HG03442 (cell line): ENCODE measurements around the gene KIRREL3.

Source experiments
- ATAC-seq: cut with Tn5 transposase; IDR thresholded peaks from one replicate; pipeline ENCODE4 v1.9.1; 2021; ENCODE audit warnings: mild to moderate bottlenecking, moderate library complexity; ENCODE audit not compliant: unreplicated experiment

The KIRREL3 gene

DNA sequence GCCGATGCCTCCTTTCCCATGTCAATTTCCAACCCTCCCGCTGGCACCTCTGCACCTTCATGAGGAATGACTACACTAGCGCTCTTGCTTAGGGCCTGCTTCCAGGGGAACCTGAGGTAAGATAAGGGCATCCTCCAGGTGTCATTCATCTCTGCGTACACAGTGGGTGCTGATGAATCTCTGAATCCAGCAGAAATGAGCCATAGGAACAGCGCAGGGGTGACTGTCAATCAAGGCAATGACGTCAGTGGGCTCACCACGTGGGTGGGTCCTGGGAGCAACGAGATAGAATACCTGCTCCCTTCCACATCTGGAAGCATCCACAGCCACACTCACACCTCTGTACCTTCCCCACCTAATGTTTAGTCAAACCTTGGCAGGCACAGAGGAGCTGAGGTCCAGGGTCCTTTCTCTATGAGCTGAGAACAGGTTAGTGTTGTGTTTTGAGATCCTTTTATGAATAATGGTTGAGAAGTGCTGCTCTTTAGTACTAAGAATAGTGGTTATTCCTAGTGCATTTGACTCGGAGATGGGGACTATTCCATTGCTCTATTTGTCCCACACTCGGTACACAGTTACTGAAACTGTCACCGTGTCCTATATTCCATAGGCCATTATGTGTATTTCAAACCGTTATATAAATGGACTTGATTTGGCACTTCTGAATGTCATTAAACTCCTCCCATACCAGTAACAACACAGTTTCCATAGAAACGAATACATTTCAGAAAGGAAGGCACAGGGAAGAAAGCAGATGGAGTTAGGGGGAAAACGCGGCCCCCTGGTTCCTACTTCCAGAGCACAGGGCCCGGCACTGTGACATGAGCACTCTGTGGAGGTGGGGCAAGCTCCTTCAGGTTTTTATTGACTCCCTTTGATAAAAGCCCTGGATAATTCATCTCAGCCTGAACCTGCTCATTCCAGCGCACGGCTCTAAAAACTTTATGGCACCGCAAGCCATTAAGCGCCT is 451.7 kb downstream of the KIRREL3 start:
- ATAC-seq = no peak

DNA sequence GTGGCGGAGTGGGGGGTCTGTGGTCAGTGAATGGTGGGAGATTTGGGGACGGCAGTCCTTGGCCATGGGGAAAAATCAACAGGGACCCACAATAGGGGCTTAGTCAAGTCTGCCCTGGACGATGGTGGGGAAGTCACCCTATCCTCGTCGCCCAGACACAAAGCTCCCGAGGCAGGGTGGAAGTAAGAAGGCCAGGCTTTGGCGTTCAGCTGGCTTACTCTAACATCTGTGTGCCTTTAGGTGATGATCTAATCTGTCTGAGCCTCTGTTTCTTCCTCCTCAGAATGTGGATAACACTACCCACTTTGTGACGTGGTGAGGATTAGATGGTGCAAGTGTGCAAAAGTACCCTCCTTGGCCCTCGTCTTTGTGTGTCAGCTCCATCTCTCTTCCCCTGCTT is 452.9 kb downstream of the KIRREL3 start:
- no peak for ATAC-seq

DNA sequence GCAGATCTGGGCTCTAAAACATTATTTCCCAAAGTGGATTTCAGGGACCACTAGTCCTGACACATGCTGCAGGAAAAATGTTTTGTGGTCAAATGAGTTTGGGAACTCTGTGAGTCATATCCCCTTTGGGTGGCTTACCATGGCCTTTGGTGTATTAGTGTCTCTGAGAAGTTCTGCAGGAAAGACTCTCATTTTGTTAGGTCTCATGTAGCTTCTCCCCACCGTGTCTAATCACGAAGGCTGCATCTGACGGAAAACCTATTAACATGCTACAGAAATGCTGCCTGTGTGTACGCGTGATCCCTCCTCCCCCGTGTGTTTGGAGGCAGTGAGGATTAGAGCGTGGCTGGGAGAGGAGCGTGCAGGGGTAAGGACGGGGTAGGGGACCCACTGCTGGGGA is 453.4 kb downstream of the KIRREL3 start:
- no peak for ATAC-seq

DNA sequence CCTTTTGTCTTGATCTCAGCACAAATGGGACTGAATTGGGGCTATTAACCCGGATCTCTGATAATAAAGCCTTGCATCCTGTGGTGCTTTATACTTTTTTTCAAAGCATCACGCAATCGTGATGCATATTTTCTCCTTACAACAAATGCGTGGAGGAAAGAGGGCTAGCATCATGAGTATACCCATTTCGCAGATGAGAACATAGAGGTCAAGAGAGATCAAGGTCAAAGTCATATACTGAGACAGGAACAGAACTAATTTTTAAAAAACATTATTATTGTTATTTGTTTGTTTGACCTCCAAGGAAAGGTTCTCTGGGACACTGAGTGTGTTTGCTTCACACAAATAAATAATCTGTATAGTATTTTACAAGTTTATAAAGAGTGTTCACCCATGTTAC is 453.9 kb downstream of the KIRREL3 start:
- no peak for ATAC-seq

DNA sequence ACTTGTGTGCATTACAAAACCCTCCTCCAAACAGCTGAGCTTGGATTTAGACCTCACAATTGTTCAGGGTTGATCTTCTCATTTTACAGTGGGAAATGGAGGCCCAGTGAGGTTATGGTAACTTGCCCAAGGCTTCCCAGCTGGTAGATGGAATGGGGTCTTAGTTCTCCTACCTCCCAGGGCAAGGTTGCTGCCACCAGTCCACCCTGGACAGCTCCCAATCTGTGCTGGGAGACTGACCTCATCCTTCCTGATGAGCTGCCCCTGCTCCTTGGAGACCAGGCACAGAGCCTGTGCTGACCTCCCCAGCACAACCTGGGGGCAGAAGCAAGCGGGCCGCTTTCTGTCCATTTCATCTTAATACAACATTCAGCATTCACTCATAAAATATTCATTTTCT is 454.4 kb downstream of the KIRREL3 start:
- ATAC-seq = no peak

DNA sequence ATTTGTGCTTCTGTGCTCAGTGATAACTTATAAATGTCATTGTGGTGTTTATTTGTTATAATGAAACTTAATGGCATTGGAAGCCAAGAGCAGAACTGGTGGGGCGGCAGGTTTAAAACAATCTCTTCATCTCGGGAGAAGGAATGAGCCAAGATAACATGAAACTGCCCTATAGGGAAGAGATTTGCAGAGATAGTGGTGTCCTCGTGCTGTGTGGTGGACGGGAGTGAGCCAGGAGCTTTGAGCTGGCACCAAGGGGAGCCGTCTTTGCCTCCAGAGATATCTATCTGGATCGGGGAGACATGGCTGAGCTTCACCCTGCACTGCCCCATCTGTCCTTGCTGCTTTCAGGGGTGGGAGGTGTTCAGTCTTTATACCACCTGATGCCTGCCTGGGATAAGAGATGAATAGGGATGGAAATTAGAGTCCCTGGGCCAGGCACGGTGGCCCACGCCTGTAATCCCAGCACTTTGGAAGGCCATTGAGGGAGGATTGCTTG is 455.5 kb downstream of the KIRREL3 start:
- no peak for ATAC-seq

DNA sequence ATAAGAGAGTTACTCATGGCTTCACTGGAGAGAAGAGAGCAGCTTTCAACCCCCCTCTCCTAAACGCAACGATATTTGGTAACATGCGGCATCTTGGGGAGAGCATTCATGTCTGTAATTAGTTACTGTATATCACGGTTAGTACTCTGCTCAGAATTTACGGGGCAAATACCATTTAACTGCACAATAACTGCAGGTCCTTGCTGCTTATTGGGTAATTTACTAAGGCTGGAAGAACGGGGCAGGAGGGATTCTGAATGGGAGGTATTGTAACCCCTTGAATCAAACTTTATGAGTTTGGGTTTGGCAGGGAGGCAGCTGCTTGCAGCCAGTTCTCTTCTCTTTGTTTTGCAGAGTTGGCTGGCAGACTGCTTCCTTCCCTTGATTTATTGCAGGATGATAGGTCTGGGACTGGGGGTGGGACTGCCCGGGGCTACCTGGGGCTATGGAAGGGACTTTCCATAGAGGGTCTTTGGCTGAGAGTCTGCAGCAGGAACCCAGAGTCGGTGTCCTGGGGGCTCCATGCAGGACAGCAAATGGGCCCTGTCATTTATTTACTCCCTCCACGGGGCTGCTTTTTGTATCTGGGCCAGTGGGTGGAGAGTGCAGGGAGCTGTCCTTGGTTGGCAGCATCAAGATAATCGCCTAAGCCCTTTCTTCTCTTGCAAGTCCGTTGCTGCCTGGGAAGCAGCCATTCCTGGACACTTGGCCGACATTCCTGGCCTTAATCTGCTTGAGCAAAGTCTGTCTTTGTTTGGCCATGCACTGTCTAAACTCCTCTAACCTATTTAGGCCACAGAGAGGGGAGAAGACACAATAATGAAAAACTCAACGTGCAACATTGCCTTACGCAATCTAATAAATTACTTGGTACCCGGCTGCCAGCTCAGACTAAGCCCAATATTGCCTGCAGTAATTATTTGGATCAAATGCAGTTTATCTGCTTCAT is 456.2 kb downstream of the KIRREL3 start:
- no peak for ATAC-seq

DNA sequence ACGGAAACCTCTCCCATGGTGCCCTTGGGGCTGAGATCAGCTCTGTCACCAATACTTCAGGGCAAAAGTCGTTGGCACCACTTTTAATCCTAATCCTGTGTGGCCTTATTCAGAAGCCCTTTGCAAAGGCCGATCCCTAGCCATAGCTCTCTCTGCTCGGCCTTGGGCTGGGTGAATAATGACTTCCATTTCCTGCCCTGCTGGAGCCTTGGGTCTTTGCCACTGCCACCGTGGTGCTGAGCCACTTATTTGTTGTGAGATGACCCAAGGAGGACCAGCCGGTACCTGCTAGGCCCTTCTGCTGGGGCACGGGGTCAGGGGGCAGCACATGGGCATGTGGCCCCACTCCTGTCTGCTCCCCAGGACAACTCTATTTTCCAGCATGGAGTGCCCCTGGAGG is 456.9 kb downstream of the KIRREL3 start:
- no peak for ATAC-seq

DNA sequence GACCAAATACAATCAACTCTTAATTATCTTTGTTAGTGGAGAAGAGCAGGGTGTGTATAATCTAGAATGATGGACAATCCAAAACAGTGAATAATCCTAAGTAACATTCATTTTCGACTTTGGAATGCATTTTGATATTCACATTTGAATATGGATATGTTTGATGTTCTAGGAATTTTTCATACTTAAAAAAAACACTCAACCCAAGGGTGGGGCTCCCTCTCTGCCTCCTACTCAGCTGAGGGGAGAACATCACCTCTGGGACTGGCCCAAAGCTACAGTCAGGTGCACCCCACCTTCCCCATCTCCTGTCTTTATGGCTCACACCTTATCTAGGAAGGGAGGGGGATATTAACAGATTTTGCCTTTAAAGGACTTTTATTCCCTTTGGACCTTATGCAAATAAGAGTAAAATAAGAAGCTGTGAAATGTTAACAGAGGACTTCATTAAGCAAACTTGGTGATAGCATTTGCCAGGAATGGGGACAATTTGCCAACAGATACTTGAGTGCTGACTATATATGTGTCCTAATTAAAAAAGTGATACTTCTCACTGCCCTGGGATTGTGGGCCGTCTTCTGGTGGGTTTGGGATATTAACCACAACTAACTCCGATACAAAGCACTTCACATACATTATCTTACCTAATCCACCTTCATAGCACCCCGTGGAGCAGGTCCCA is 458.1 kb downstream of the KIRREL3 start:
- no peak for ATAC-seq

DNA sequence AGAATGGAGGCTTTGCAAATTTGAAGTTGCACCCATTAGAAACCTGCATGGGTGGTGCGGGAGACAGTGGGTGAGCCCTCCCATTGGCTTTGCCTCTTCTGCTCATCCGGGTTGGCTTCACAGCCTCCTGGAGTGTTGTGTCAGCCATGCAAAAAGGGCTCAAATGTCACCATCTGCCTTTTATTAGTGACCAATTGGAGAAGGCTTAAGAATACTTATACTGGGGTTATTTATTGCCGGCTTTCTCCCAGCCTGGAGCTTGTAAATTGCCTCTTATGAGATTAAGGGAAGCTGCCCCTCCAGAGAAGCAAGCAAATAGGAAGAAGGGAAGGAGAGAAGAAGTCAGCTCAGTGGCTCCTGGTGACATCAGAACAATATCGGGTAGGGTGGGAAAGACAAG is 462.5 kb downstream of the KIRREL3 start:
- ATAC-seq = no peak

DNA sequence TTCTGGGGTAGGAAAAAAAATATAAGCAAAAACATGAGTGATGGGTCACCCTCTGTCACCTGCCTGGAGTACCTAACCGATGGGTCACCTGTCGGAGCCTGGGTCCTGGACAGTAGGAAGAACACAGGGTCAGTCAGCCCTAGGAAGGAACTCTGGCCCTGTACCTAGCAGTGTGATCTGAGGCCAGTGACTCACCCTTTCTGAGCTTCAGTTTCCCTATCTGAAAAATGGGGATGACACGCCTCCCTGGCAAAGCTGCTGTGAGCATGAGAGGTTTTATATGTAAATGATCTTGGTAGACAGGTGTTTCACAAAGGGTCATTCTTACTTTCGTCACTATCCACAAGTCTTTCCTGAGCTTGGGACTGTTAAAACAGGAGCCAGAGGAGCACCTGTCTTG is 463.1 kb downstream of the KIRREL3 start:
- ATAC-seq = no peak

DNA sequence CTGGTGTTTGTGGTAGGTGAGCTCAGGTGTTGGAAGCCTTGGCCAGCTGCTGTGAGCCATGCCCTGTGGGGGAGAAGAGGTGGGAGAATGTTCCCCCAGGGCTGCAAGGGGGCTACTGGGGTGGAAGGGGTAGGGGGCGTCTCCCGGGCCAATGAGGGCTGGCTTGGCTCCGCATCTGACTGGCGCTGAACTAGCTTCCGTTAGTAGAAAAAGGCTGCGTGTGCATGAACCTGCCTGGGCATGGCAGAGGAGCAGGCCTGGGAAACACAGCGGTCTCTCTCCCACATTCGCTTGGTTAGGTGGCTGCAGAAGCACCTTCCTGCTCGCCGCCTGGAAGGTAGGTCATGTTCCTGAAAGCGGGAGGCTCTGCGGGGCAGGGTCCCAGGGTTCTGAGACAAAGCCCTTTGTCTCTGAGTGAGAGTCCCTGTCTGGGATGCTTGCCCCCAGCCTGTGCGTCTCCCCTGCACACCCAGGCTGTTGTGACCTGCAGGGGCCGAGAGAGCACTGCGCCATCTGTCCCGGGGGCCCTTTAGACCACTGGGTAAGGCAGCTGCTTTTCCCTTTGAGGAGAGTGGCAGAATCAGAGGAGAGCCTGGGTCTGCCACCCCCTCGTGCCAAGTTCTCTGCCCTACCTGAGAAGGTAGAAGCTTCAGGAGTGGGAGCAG is 466.3 kb downstream of the KIRREL3 start:
- ATAC-seq = no peak

DNA sequence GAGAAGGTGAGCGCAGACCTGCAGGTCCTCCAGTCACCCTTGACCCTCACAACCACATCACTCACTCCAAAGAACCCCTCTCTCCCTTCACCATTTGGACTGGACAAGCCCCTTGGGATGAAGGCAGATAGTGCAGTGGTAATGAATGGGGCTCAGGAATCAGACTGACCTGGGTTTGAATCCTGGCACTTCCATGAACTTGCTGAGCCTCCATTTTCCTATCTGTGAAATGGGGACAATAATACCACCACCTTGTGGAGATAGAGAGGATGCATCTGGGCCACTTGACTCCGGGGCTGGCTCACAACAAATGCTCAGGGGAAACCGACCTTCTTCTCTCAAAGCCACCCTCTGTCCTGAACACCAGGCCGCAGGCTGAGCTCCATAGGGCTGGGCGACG is 467.0 kb downstream of the KIRREL3 start:
- no peak for ATAC-seq

DNA sequence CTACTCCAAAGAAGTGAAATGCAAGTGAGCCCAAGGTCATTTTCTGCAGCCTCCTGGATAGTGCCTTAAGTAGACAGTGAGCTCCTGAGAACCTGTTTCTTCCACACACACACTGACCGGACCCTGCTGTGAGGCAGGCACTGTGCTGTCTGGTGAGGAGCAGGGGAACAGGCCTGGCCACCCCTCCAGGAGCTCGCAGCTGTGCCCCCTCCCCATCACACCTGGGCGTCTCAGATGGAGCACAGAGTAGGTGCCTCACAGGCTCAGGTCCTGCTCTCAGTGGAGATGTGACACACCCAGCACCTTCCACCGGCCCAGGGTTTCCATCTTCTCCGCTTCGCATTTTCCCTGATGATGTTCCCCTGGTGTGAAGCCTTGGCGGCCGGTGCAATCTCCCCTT is 470.2 kb downstream of the KIRREL3 start:
- ATAC-seq = no peak

DNA sequence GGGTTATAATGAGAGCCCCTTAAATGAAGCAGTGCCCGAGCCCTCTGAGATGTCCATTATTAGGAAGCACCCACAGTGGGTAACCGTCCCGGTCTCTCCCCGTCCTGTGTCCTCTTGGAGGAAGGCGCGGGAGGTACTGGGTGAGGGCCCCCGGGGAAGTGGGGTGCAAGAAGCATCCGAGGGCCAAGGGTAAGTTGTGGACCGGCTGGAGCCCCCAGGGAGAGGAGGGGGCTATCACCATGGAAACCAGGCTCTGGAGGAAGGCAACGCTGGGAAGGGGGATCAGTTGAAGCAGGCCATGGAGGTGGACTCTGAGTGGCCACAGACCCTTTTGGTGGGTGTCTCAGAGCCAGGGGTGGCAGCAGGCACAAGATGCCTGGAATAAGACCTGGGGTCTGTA is 471.5 kb downstream of the KIRREL3 start:
- no peak for ATAC-seq

DNA sequence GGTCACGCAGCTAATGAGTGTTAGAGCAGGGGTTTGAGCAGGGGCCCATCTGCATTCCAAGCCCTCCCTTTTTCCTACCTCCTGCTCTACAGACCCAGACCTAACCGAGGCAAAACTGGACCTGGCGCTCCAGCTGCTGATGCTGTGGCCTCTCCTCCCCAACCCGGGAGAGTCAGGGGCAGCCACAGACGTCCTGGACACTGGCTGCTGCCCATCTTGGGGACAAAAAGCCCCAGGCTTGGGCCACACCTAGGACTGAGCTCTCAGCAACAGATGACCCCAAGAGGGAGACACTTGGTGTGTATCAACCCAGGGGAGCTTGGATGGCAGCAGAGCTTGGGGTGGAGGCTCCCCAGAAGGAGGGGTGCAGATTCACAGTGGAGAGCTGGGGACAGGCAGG is 472.5 kb downstream of the KIRREL3 start:
- no peak for ATAC-seq

DNA sequence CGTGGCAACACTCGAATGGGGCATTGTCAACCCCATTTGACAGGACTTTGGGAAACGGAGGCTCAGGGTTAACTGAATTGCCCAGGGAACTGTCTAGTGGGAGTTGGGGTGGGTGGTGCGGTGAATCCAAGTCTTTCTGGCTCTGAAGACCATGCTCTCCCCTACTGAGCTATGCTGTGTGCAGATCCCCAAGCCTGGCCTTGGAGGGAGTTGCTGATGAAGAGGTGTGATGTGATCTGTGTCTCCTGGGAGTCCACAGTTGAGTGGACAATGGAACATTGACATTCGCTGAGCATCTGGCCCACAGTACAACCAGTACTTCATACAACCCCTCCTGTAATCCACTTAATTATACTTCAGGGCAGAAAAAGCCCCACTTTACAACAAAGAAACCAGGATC is 472.9 kb downstream of the KIRREL3 start:
- no peak for ATAC-seq

DNA sequence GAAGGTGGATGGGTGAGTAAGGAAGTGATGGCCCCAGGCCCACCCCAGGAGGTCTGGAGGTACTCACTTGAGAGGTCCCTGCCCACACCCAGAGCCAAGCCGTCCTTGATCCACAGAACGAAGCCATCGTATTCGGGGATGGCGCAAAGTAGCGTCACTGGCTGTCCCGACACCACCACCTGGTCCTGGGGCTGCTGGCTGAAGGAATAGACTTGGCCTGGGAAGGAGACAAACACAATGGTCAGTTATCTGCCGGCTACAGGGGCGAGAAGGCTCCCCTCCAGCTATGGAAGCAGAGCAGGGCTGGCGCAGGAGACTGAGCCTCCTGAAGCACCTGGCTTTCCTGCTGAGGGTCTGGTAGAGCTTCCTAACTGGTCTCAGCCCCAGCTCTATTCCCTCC is 474.1 kb downstream of the KIRREL3 start:
- ATAC-seq = no peak

DNA sequence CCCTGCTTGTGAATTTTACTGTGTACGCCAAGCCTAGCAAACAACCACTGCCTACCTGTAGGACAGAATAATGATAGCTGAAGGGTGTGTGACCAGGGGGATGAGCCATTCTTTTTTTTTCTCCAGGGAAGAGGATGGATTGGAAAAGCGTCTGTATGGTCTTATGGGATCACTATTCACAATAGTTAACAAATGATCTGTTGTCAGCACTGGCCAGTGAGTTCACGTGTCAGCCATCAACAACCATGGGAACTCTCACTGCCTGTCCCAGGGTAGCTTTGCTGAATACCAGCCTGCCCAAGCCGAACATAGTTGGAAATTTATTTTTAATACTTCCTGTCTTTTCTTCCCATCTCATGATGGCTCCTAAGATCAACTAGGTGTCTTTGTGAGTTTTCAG is 474.9 kb downstream of the KIRREL3 start:
- ATAC-seq = no peak

DNA sequence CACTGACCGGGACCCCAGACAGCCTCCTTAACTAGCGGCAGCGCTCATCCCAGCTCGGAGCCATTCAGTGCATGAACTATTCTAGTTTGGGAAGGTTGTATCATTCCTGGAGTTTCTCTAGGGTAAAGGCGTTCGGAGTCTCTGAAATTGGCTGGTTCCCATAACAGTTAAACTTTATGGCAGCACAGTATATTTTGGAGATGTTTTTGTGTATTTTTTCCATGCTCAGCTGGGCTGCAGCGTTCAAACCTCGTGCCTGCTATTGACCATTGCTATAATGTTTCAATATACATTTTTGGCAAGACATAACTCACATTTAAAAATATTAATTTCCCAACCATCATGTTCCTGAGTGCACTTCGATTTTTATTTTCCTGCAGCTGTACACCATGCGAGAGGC is 475.4 kb downstream of the KIRREL3 start:
- ATAC-seq = no peak
